ENCODE results near the gene JUP. TPM values are rescaled to one million over a fixed set of nuclear protein-coding genes. Genes with fewer than 3 reads are reported as not detected.

The JUP gene
- total RNA-seq, 1 experiment from 2014 or later: 131 TPM

- DNase-seq (ENCODE audit: unreplicated experiment): no peak
- BruUV-seq (replicated peaks): TSS peak; percentile 21
- TF ChIP-seq CTCF (IDR thresholded peaks at IDR 0.05; ENCODE audit: unreplicated experiment): no peak
- Mint-ChIP-seq H3K27me3 (ENCODE audit: insufficient read depth, unreplicated experiment) (no peaks in the 10 kb centered on the region), H3K9me3 (ENCODE audit: unreplicated experiment) (no peaks in the 10 kb centered on the region), H3K27ac (ENCODE audit: low read depth, unreplicated experiment) (no peak overlapping the region), H3K4me1 (ENCODE audit: insufficient read depth, unreplicated experiment) (peaks cover 5% of the 10 kb centered on the region), H3K36me3 (ENCODE audit: insufficient read depth, unreplicated experiment) (peaks cover 81% of the 10 kb centered on the region), H3K4me3 (ENCODE audit: unreplicated experiment) (no peak overlapping the region)
- intact Hi-C loops (cut with micrococcal nuclease): no loop called here
- CTCF ChIA-PET: no interaction called here
- POLR2A ChIA-PET: interaction anchor here (1.2 to 1.7 kb wide), 2 partner anchors 10 to 16 kb away, joined by 3 to 6 read pairs; no protein-coding TSS in a partner anchor
Observed at GRCh38 chr17:41769346-41769862, 17.1 kb downstream of the JUP start.

- TF ChIP-seq CTCF (IDR thresholded peaks at IDR 0.05; ENCODE audit: unreplicated experiment): no peak
- Mint-ChIP-seq H3K36me3 (ENCODE audit: insufficient read depth, unreplicated experiment) (peaks cover 81% of the 10 kb centered on the region), H3K27ac (ENCODE audit: low read depth, unreplicated experiment) (no peak overlapping the region), H3K4me3 (ENCODE audit: unreplicated experiment) (no peak overlapping the region), H3K9me3 (ENCODE audit: unreplicated experiment) (no peaks in the 10 kb centered on the region), H3K27me3 (ENCODE audit: insufficient read depth, unreplicated experiment) (no peaks in the 10 kb centered on the region), H3K4me1 (ENCODE audit: insufficient read depth, unreplicated experiment) (peaks cover 5% of the 10 kb centered on the region)
- CTCF ChIA-PET: interaction anchor here (0.6 to 1.4 kb wide), 3 partner anchors 15 to 32 kb away, joined by 3 to 5 read pairs (median 5); no protein-coding TSS in a partner anchor
- POLR2A ChIA-PET: interaction anchor here (1.2 to 1.7 kb wide), 3 partner anchors 11 to 32 kb away, joined by 3 to 6 read pairs (median 6); no protein-coding TSS in a partner anchor
- no TSS peak for BruUV-seq (replicated peaks)
- intact Hi-C loops (cut with micrococcal nuclease): no loop called here
- DNase-seq (ENCODE audit: unreplicated experiment): no peak
Observed at GRCh38 chr17:41768682-41769288, 17.7 kb downstream of the JUP start.

- H3K27ac Mint-ChIP-seq (ENCODE audit: low read depth, unreplicated experiment): no peak overlapping the region
Observed at GRCh38 chr17:41767324-41768042, 19.0 kb downstream of the JUP start.

More at GRCh38 chr17:41767324-41768042, 19.0 kb downstream of the JUP start:
- Mint-ChIP-seq H3K4me3 (ENCODE audit: unreplicated experiment) (no peak overlapping the region), H3K36me3 (ENCODE audit: insufficient read depth, unreplicated experiment) (peaks cover 84% of the 10 kb centered on the region), H3K9me3 (ENCODE audit: unreplicated experiment) (no peaks in the 10 kb centered on the region), H3K27me3 (ENCODE audit: insufficient read depth, unreplicated experiment) (no peaks in the 10 kb centered on the region), H3K4me1 (ENCODE audit: insufficient read depth, unreplicated experiment) (no peaks in the 10 kb centered on the region)
- no peak for DNase-seq (ENCODE audit: unreplicated experiment)
- no peak for TF ChIP-seq CTCF (IDR thresholded peaks at IDR 0.05; ENCODE audit: unreplicated experiment)
- ChIA-PET POLR2A (interaction anchor here (0.7 to 1.7 kb wide), 4 partner anchors 10 to 42 kb away, joined by 3 to 6 read pairs (median 5); no protein-coding TSS in a partner anchor), CTCF (interaction anchor here (0.7 to 1.7 kb wide), 4 partner anchors 20 to 34 kb away, joined by 3 to 6 read pairs (median 4); partner anchors contain the start of gene JUP)
- BruUV-seq (replicated peaks): no TSS peak
- intact Hi-C loops (cut with micrococcal nuclease): no loop called here
